GM12891 (cell line): ENCODE results near the gene ATRN.

Experiments
- POLR2A ChIP-seq: IDR thresholded peaks from 2 replicates; pipeline ENCODE4 v1.6.1; 2011; ENCODE audit warnings: low read depth, low read length, control low read depth
- POLR2AphosphoS5 ChIP-seq: IDR thresholded peaks from 2 replicates; pipeline ENCODE4 v1.6.1; 2011; ENCODE audit warnings: low read depth, low read length, control low read depth
- POU2F2 ChIP-seq: IDR thresholded peaks from 2 replicates; pipeline ENCODE4 v1.6.1; 2011; ENCODE audit warnings: low read depth, mild to moderate bottlenecking, control low read depth, low read length, moderate library complexity
- TAF1 ChIP-seq: IDR thresholded peaks from 2 replicates; pipeline ENCODE4 v1.6.1; 2011; ENCODE audit warnings: low read depth, low read length, control low read depth

GRCh38 chr20:3470627-3471396 lies at the start of gene ATRN:
- TF ChIP-seq POLR2A, result peak; percentile 83
- TF ChIP-seq TAF1, result peak; percentile 78; the same call in 1 of the 2 replicates
- TF ChIP-seq POLR2AphosphoS5, result peak; percentile 89
- TF ChIP-seq POU2F2, result peak; percentile 63
